PFSK-1 (cell line): ENCODE results near the gene EXPH5.

Experiments
- FOXP2 ChIP-seq: optimal IDR thresholded peaks from 2 replicates; pipeline ENCODE3; 2011; ENCODE audit warnings: borderline replicate concordance, control low read depth, inconsistent platforms; ENCODE audit not compliant: insufficient read depth; ENCODE audit errors: extremely low read length, extremely low read depth
- POLR2AphosphoS5 ChIP-seq: IDR thresholded peaks from 2 replicates; pipeline ENCODE4 v1.6.1; 2012; ENCODE audit warnings: low read depth, mild to moderate bottlenecking, control low read depth, low read length, moderate library complexity
- SIN3A ChIP-seq: IDR thresholded peaks from 2 replicates; pipeline ENCODE4 v1.6.1; 2012; ENCODE audit warnings: mild to moderate bottlenecking, low read length, moderate library complexity, borderline replicate concordance; ENCODE audit not compliant: insufficient read depth
- TAF1 ChIP-seq: IDR thresholded peaks from 2 replicates; pipeline ENCODE4 v1.6.1; 2012; ENCODE audit warnings: low read length, control low read depth, borderline replicate concordance; ENCODE audit not compliant: insufficient read depth
- TF ChIP-seq, protein P1 (sequence below), 2 experiments: IDR thresholded peaks; 2 replicates each; pipeline versions ENCODE4 v1.6.1 to v1.8.0; 2011 to 2012; ENCODE audit warnings: low read depth in 2 of 2, low read length in 2 of 2, control low read depth in 1 of 2, inconsistent platforms in 1 of 2, mild to moderate bottlenecking in 1 of 2, moderate library complexity in 1 of 2; ENCODE audit not compliant: insufficient read depth in 1 of 2

EXPH5 gene

DNA sequence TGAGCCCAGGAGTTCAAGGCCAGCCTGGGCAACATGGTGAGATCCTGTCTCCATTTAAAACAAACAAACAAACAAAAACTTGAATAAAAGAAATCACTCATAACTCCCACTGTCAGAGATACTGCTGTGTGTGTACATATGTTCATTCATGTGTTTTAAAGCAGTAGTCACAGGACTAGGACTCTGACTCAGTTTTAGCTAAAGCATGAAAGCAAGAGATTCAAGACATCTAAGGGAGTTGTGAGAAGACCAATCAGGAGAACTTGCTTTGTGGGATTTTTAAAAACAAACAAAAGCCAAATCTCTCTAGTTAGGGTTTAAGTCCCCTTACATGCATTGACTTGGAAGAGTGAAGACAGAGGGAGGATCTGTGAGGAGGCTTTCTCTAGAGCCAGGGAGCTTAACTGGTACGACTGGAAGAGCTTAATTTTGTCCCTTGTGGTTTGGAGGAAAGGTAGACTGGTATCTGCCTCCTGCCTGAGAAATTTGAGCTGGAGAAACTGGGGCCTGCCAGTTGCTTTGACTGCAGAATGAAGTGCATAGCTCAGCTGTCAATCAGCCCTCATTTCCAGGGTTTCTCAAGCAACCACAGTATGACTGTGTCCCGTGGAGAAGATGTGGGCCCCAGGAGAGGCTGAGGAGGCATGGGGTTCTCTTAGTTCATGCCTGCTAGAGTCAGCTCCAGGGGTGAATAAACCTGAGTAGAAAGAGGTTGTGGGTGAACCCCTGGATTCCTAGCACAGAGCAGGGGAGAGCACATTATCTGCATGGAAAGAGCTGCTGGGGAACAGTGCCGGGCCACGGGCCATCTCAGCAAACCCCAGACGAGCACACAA lies 30.6 kb downstream of the EXPH5 start:
- TF ChIP-seq, protein P1, sequence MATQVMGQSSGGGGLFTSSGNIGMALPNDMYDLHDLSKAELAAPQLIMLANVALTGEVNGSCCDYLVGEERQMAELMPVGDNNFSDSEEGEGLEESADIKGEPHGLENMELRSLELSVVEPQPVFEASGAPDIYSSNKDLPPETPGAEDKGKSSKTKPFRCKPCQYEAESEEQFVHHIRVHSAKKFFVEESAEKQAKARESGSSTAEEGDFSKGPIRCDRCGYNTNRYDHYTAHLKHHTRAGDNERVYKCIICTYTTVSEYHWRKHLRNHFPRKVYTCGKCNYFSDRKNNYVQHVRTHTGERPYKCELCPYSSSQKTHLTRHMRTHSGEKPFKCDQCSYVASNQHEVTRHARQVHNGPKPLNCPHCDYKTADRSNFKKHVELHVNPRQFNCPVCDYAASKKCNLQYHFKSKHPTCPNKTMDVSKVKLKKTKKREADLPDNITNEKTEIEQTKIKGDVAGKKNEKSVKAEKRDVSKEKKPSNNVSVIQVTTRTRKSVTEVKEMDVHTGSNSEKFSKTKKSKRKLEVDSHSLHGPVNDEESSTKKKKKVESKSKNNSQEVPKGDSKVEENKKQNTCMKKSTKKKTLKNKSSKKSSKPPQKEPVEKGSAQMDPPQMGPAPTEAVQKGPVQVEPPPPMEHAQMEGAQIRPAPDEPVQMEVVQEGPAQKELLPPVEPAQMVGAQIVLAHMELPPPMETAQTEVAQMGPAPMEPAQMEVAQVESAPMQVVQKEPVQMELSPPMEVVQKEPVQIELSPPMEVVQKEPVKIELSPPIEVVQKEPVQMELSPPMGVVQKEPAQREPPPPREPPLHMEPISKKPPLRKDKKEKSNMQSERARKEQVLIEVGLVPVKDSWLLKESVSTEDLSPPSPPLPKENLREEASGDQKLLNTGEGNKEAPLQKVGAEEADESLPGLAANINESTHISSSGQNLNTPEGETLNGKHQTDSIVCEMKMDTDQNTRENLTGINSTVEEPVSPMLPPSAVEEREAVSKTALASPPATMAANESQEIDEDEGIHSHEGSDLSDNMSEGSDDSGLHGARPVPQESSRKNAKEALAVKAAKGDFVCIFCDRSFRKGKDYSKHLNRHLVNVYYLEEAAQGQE (IDR thresholded peaks at IDR 0.05; ENCODE audit: insufficient read depth in 1 of 2, low read depth in 2 of 2, low read length in 2 of 2) = no peak
- TF ChIP-seq FOXP2 = no peak
- no peak for TF ChIP-seq POLR2AphosphoS5

DNA sequence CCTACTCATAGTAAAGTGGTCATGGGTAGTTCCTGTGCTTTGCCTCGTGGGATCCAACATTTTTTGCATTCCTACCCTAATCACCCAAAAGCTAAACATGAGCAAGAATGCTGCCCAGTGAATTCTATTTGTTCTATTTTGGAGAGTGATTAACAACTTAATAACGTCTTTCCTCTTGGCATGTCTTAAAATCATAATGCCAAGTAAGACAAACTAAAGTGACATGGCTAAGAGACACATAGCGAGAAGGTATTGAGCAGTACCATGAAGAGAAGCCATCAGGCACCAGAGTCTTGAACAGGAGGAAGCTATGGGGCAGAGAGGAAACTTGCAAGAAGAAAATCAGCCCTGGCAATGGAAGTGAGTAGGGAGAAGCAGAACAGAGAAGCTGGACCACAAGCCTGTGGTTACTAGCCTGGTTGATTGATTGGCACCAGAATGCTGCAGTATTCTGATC lies 32.0 kb downstream of the EXPH5 start:
- TF ChIP-seq, protein P1 (IDR thresholded peaks at IDR 0.05; ENCODE audit: insufficient read depth in 1 of 2, low read depth in 2 of 2, low read length in 2 of 2) = no peak
- no peak for TF ChIP-seq POLR2AphosphoS5
- no peak for TF ChIP-seq FOXP2
- no peak for TF ChIP-seq SIN3A
- no peak for TF ChIP-seq TAF1

DNA sequence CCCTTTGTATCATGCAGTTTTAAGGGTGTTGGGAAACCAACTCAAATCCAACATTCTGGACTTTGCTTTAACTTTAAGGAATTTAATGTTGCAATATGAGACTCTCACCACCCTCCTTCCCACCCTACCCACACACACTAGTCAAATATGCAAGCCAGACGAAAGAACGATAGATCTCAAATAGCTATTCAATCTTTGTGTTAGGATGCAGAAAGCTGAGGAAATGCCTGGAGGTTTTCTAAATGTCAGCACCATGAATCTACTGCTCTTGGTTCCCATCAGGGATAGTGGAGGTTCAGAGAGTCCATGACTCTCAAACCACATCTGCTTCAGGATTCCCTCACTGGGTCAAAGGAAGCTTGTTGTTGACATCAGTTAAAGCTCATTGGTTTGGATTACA lies 33.7 kb downstream of the EXPH5 start:
- no peak for TF ChIP-seq POLR2AphosphoS5
- TF ChIP-seq TAF1 = no peak
- no peak for TF ChIP-seq SIN3A
- no peak for TF ChIP-seq FOXP2
- TF ChIP-seq, protein P1 (IDR thresholded peaks at IDR 0.05; ENCODE audit: insufficient read depth in 1 of 2, low read depth in 2 of 2, low read length in 2 of 2) = no peak

DNA sequence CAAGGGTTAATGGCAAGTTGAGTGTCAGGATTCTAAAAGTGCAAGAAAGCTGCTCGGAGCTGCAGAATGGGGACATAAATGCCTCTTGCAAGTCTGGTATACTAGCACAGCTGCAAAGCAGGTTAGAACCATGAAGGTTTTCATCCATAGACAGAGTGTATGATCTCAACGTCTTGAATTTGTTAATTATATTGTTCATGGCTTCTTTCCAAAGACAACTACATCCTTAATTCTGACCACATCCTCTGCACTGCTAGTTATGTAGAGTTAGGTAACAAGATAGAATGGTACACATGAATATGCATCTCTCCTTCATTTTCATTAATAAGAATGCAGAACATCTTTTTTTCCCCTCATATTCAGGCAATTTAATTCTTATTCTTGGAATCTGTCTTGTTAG lies 34.2 kb downstream of the EXPH5 start:
- TF ChIP-seq SIN3A = no peak
- TF ChIP-seq POLR2AphosphoS5 = peak; percentile 34; the same call in 1 of the 2 replicates
- TF ChIP-seq TAF1 = peak; percentile 45; the same call in 1 of the 2 replicates
- TF ChIP-seq FOXP2 = no peak
- TF ChIP-seq, protein P1 (IDR thresholded peaks at IDR 0.05; ENCODE audit: insufficient read depth in 1 of 2, low read depth in 2 of 2, low read length in 2 of 2) = peak in 1 of 2 experiments; percentile 14; a peak in 1 of 4 replicates

DNA sequence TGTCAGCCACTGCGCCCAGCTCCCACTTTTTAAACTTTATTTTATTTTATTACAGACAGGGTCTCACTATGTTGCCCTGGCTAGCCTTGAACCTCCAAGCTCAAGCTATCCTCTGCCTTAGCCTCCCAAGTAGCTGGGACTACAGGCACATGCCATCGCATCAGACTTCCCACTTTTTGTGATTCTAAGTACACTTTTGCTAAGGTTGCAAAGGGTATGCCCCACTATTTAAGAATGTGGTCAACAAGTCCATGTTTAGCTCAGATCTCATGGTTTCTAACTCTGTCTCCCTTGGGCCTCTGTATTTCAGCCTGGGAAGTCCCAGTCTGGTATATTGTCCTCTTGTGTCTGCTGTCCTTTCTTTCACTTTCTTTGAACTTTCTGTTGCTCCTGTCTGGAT lies 35.3 kb downstream of the EXPH5 start:
- TF ChIP-seq FOXP2 (no peak), POLR2AphosphoS5 (no peak), SIN3A (no peak), TAF1 (no peak)
- TF ChIP-seq, protein P1 (IDR thresholded peaks at IDR 0.05; ENCODE audit: insufficient read depth in 1 of 2, low read depth in 2 of 2, low read length in 2 of 2) = no peak
